Mesenchymal stem cell (in vitro differentiated cells and primary cell): ENCODE measurements around the gene KIRREL3.

Source experiments
- DNase-seq: peaks from one replicate; pipeline ENCODE4 v3.0.0-alpha.2; 2013
- H2AFZ ChIP-seq: one replicate; pipeline ENCODE4 v1.6.1; 2013; ENCODE audit warnings: low read depth, mild to moderate bottlenecking, control low read depth, inconsistent platforms, low read length, moderate library complexity
- H2AK5ac ChIP-seq: 2 replicates; pipeline ENCODE4 v1.6.1; 2013; ENCODE audit warnings: low read length, moderate library complexity, mild to moderate bottlenecking, inconsistent platforms; ENCODE audit not compliant: severe bottlenecking
- H2BK120ac ChIP-seq: one replicate; pipeline ENCODE4 v1.6.1; 2013; ENCODE audit warnings: low read depth, mild to moderate bottlenecking, inconsistent platforms, low read length, moderate library complexity
- H2BK12ac ChIP-seq, 2 experiments: one replicate each; pipeline ENCODE4 v1.6.1; 2013; ENCODE audit warnings: inconsistent platforms in 2 of 2, low read length in 2 of 2, mild to moderate bottlenecking in 2 of 2, moderate library complexity in 2 of 2, control low read depth in 1 of 2
- H2BK15ac ChIP-seq: one replicate; pipeline ENCODE4 v1.6.1; 2013; ENCODE audit warnings: mild to moderate bottlenecking, low read depth, inconsistent platforms; ENCODE audit not compliant: poor library complexity, severe bottlenecking
- H2BK5ac ChIP-seq: 2 replicates; pipeline ENCODE4 v1.6.1; 2013; ENCODE audit warnings: low read depth, mild to moderate bottlenecking, low read length, control low read depth, inconsistent platforms; ENCODE audit not compliant: poor library complexity, severe bottlenecking
- H3K14ac ChIP-seq, 2 experiments: one replicate each; pipeline ENCODE4 v1.6.1; 2013; ENCODE audit warnings: inconsistent platforms in 2 of 2, low read length in 2 of 2, control low read depth in 1 of 2, mild to moderate bottlenecking in 1 of 2, moderate library complexity in 1 of 2
- H3K18ac ChIP-seq, 2 experiments: one replicate each; pipeline ENCODE4 v1.6.1; 2013; ENCODE audit warnings: inconsistent platforms in 2 of 2, low read length in 2 of 2, control low read depth in 1 of 2, low read depth in 1 of 2, mild to moderate bottlenecking in 1 of 2
- H3K23ac ChIP-seq, 2 experiments: one replicate each; pipeline ENCODE4 v1.6.1; 2013; ENCODE audit warnings: inconsistent platforms in 2 of 2, low read length in 2 of 2, mild to moderate bottlenecking in 2 of 2, moderate library complexity in 2 of 2, control low read depth in 1 of 2
- H3K27ac ChIP-seq: 2 replicates; pipeline ENCODE4 v1.5.1; 2013; ENCODE audit warnings: mild to moderate bottlenecking, moderate library complexity, low read length, control low read depth, inconsistent platforms; ENCODE audit not compliant: poor library complexity, severe bottlenecking
- H3K27me3 ChIP-seq, 2 experiments: 2 replicates each; pipeline versions ENCODE4 v1.6.1 to v1.7.0; 2013; ENCODE audit warnings: low read length in 2 of 2, mild to moderate bottlenecking in 2 of 2, moderate library complexity in 2 of 2, control low read depth in 1 of 2, inconsistent platforms in 1 of 2; ENCODE audit not compliant: control insufficient read depth in 1 of 2, insufficient read depth in 1 of 2
- H3K36me3 ChIP-seq, 2 experiments: 2 replicates each; pipeline versions ENCODE4 v1.6.1 to v1.7.0; 2013; ENCODE audit warnings: low read length in 2 of 2, control low read depth in 1 of 2, inconsistent platforms in 1 of 2, low read depth in 1 of 2, mild to moderate bottlenecking in 1 of 2; ENCODE audit not compliant: insufficient read depth in 2 of 2, control insufficient read depth in 1 of 2
- H3K4ac ChIP-seq, 2 experiments: one replicate each; pipeline ENCODE4 v1.6.1; 2013; ENCODE audit warnings: inconsistent platforms in 2 of 2, low read length in 2 of 2, mild to moderate bottlenecking in 2 of 2, moderate library complexity in 2 of 2, control low read depth in 1 of 2, low read depth in 1 of 2
- H3K4me1 ChIP-seq: 2 replicates; pipeline ENCODE4 v1.6.1; 2013; ENCODE audit warnings: low read depth, low read length, control low read depth; ENCODE audit not compliant: control insufficient read depth, insufficient read depth
- H3K4me2 ChIP-seq: 2 replicates; pipeline ENCODE4 v1.6.1; 2013; ENCODE audit warnings: low read length, mild to moderate bottlenecking, inconsistent platforms; ENCODE audit not compliant: poor library complexity, severe bottlenecking
- H3K4me3 ChIP-seq, 2 experiments: 2 replicates each; pipeline versions ENCODE4 v1.5.1 to v1.7.0; 2013; ENCODE audit warnings: low read length in 2 of 2, mild to moderate bottlenecking in 2 of 2, control low read depth in 1 of 2, low read depth in 1 of 2; ENCODE audit not compliant: insufficient read depth in 1 of 2
- H3K79me1 ChIP-seq: replicated peaks from 2 replicates; pipeline ENCODE4 v1.6.1; 2013; ENCODE audit warnings: mild to moderate bottlenecking, control low read depth, low read length, inconsistent platforms; ENCODE audit not compliant: poor library complexity, severe bottlenecking
- H3K9ac ChIP-seq: 2 replicates; pipeline ENCODE4 v1.7.0; 2013; ENCODE audit warnings: mild to moderate bottlenecking, low read length, moderate library complexity
- H3K9me3 ChIP-seq: 2 replicates; pipeline ENCODE4 v1.7.0; 2013; ENCODE audit warnings: mild to moderate bottlenecking, low read length; ENCODE audit not compliant: control insufficient read depth
- H4K8ac ChIP-seq: one replicate; pipeline ENCODE4 v1.6.1; 2013; ENCODE audit warnings: inconsistent platforms, mild to moderate bottlenecking, low read length, moderate library complexity
- H4K91ac ChIP-seq: one replicate; pipeline ENCODE4 v1.6.1; 2013; ENCODE audit warnings: mild to moderate bottlenecking, low read length, inconsistent platforms
- WGBS: methylation state at CpG from one replicate; pipeline ENCODE4 v1.1.7; 2013; ENCODE audit warnings: mixed read lengths; 5-methylcytosine and 5-hydroxymethylcytosine counted together

Gene KIRREL3

GRCh38 chr11:126461096-126461440 is 539.5 kb downstream of the KIRREL3 start:
- Histone ChIP-seq H2AK5ac (no peak overlapping the region), H3K9me3 (peaks cover 4% of the 10 kb centered on the region), H3K27me3 (peaks cover 48 to 66% of the 10 kb centered on the region in 2 experiments), H3K79me1 (no peaks in the 10 kb centered on the region), H2BK120ac (no peak overlapping the region), H3K4ac (no peak overlapping the region), H2BK5ac (no peak overlapping the region), H3K27ac (no peak overlapping the region), H2BK12ac (no peak overlapping the region), H2BK15ac (no peak overlapping the region), H4K8ac (no peak overlapping the region), H3K4me2 (no peak overlapping the region), H3K9ac (no peak overlapping the region), H3K18ac (no peak overlapping the region), H3K14ac (no peak overlapping the region), H3K4me1 (no peaks in the 10 kb centered on the region), H2AFZ (no peak overlapping the region), H4K91ac (no peak overlapping the region), H3K36me3 (peaks cover 0 to 3% of the 10 kb centered on the region in 2 experiments), H3K4me3 (no peak overlapping the region), H3K23ac (no peak overlapping the region)
- 80% methylated on average over 8 of the region's 8 CpGs for WGBS
- no peak for DNase-seq

GRCh38 chr11:126460417-126461095 is 540.0 kb downstream of the KIRREL3 start:
- H3K23ac ChIP-seq: no peak overlapping the region
- no peak overlapping the region for H2BK12ac ChIP-seq
- H3K79me1 ChIP-seq: no peaks in the 10 kb centered on the region
- H4K91ac ChIP-seq: no peak overlapping the region
- no peaks in the 10 kb centered on the region for H3K4me1 ChIP-seq
- no peak for DNase-seq
- H2BK5ac ChIP-seq: no peak overlapping the region
- peaks cover 4% of the 10 kb centered on the region for H3K9me3 ChIP-seq
- H2AK5ac ChIP-seq: no peak overlapping the region
- H3K4me3 ChIP-seq: no peak overlapping the region
- WGBS: 86% methylated on average over 15 of the region's 15 CpGs
- no peak overlapping the region for H2AFZ ChIP-seq
- H3K9ac ChIP-seq: no peak overlapping the region
- no peak overlapping the region for H3K4me2 ChIP-seq
- H3K18ac ChIP-seq: no peak overlapping the region
- H3K27ac ChIP-seq: no peak overlapping the region
- H3K27me3 ChIP-seq: peaks cover 44 to 64% of the 10 kb centered on the region in 2 experiments
- H3K14ac ChIP-seq: no peak overlapping the region
- H4K8ac ChIP-seq: no peak overlapping the region
- no peak overlapping the region for H2BK15ac ChIP-seq
- no peak overlapping the region for H3K4ac ChIP-seq
- no peak overlapping the region for H2BK120ac ChIP-seq
- peaks cover 0 to 3% of the 10 kb centered on the region in 2 experiments for H3K36me3 ChIP-seq

DNA sequence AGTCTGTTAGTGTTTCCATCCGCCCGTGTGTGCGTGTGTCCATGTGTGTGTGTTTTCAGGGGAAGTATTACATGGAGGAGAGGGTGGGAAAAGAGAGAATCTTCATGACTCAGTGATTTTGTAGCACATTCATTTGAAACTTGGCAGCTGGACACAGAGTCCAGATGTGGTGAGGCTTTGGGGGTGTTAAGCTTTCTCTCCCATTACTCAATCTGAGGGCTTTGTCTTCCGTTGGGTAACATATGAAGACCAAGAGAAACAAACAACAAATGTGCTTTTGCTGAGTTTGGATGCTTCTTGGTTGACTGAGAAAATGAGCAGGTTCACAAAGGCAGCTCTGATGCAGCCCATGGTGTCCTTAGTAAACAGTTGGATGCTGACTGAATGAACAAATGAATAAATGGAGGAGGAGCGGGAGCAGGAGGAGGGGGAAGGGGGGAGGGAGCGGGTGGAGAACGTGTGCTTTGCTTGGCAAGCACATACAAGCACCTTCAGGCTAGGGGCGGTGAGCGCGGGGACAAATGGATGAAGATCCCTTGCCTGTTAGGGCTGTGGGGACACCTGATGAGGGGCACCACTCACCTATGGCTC is 540.8 kb downstream of the KIRREL3 start:
- 82% methylated on average over 10 of the region's 10 CpGs for WGBS

DNA sequence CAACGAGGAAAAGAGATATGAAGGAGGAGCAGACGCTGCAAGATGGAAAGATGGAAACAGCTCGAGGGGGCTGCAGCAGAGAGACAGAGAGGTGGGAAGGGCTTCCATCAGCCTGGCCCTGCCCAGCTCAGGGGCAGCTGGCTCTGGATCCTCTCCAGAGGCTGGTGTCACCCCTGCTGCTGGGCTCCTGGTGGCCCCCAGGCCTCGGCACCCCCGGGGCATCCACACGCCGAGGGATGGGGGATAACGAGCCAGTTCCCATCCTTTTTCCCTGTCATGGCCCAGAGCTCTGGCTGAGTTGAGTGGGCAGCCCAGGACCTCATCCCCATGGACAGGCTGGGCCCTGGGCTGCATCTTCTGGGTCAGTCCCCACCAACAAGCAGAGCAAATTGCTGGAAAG is 542.8 kb downstream of the KIRREL3 start:
- Histone ChIP-seq H3K4me1 (no peaks in the 10 kb centered on the region), H3K9me3 (no peaks in the 10 kb centered on the region), H3K23ac (no peak overlapping the region), H3K14ac (no peak overlapping the region), H3K27ac (no peak overlapping the region), H3K4ac (no peak overlapping the region), H3K27me3 (peaks cover 35 to 50% of the 10 kb centered on the region in 2 experiments), H4K91ac (no peak overlapping the region), H3K79me1 (no peaks in the 10 kb centered on the region), H3K36me3 (peaks cover 0 to 3% of the 10 kb centered on the region in 2 experiments), H3K4me2 (no peak overlapping the region), H2BK12ac (no peak overlapping the region), H2BK120ac (no peak overlapping the region), H3K4me3 (no peak overlapping the region), H4K8ac (no peak overlapping the region), H2AFZ (no peak overlapping the region), H3K9ac (no peak overlapping the region), H2BK5ac (no peak overlapping the region), H3K18ac (no peak overlapping the region), H2AK5ac (no peak overlapping the region), H2BK15ac (no peak overlapping the region)
- 68% methylated on average over 8 of the region's 8 CpGs for WGBS
- DNase-seq: no peak

More for the DNA sequence above, 540.8 kb downstream of the KIRREL3 start:
- H3K9me3 ChIP-seq: peaks cover 4% of the 10 kb centered on the region
- H3K4me2 ChIP-seq: no peak overlapping the region
- H2BK15ac ChIP-seq: no peak overlapping the region
- H3K27ac ChIP-seq: no peak overlapping the region
- peaks cover 39 to 59% of the 10 kb centered on the region in 2 experiments for H3K27me3 ChIP-seq
- peak overlapping the region; percentile 13 for H4K8ac ChIP-seq
- H3K9ac ChIP-seq: no peak overlapping the region
- no peaks in the 10 kb centered on the region for H3K79me1 ChIP-seq
- no peak overlapping the region for H2AK5ac ChIP-seq
- no peak overlapping the region for H2BK5ac ChIP-seq
- no peak overlapping the region for H3K4ac ChIP-seq
- H3K4me1 ChIP-seq: no peaks in the 10 kb centered on the region
- no peak overlapping the region for H3K23ac ChIP-seq
- no peak overlapping the region for H2BK120ac ChIP-seq
- H3K14ac ChIP-seq: no peak overlapping the region
- H2BK12ac ChIP-seq: no peak overlapping the region
- DNase-seq: no peak
- H3K36me3 ChIP-seq: peaks cover 0 to 3% of the 10 kb centered on the region in 2 experiments
- no peak overlapping the region for H3K18ac ChIP-seq
- no peak overlapping the region for H3K4me3 ChIP-seq
- H4K91ac ChIP-seq: no peak overlapping the region
- H2AFZ ChIP-seq: no peak overlapping the region
